ENCODE measurements around the gene ROR1. TPM values are rescaled to one million over a fixed set of nuclear protein-coding genes. Genes with fewer than 3 reads are reported as not detected.
A peak's percentile ranks its signal among the peaks of the same experiment; 100 is the strongest.
"Not testable (repeated sequence)": the region's sequence is repeated elsewhere in the genome, so short reads cannot be mapped to it uniquely, and the experiment has no call there.

The ROR1 gene
- total RNA-seq, 1 donor from 2014 or later, result 30.3 TPM

- no peak overlapping the region for H3K4me3 Mint-ChIP-seq
- TF ChIP-seq EZH2phosphoT487 (IDR thresholded peaks at IDR 0.05) (no peak), CTCF (IDR thresholded peaks at IDR 0.05) (no peak), EZH2 (IDR thresholded peaks at IDR 0.05) (no peak)
- H4K20me1 ChIP-seq (ENCODE audit: low read depth), result peaks cover 13% of the 10 kb centered on the region
- peaks cover 40% of the 10 kb centered on the region for H3K4me1 Mint-ChIP-seq
- no peak for DNase-seq (ENCODE audit: low spot score)
- H3K36me3 Mint-ChIP-seq, result peaks cover 12% of the 10 kb centered on the region
- H3K4me1 ChIP-seq, result peaks cover 19% of the 10 kb centered on the region
- no peaks in the 10 kb centered on the region for H3F3A ChIP-seq (ENCODE audit: low read depth)
- H3K27me3 ChIP-seq, result no peaks in the 10 kb centered on the region
- no peak overlapping the region for H3K27ac ChIP-seq
- H3K79me2 ChIP-seq (ENCODE audit: low read depth), result peaks cover 100% of the 10 kb centered on the region
- H3K27me3 Mint-ChIP-seq (ENCODE audit: insufficient read depth, low read depth), result peaks cover 3% of the 10 kb centered on the region
- peaks cover 18% of the 10 kb centered on the region for H3K9me3 Mint-ChIP-seq
- no peaks in the 10 kb centered on the region for H3K36me3 ChIP-seq
- no peaks in the 10 kb centered on the region for H3K9me3 ChIP-seq (ENCODE audit: low read depth)
- H3K27ac Mint-ChIP-seq, result peak overlapping the region; percentile 12
- H3K4me2 ChIP-seq, result no peak overlapping the region
- no peak overlapping the region for H2AFZ ChIP-seq (replicated peaks)
- H3K4me3 ChIP-seq, result no peak overlapping the region
- no peak overlapping the region for H3K9ac ChIP-seq
Observed at GRCh38 chr1:63810936-63811469, 37.2 kb downstream of the ROR1 start.

GRCh38 chr1:63812071-63812700 lies 38.4 kb downstream of the ROR1 start:
- peaks cover 3% of the 10 kb centered on the region for H3K27me3 Mint-ChIP-seq (ENCODE audit: insufficient read depth, low read depth)
- no peaks in the 10 kb centered on the region for H3K36me3 ChIP-seq
- peaks cover 30% of the 10 kb centered on the region for H3K4me1 Mint-ChIP-seq
- H3K9me3 ChIP-seq (ENCODE audit: low read depth), result no peaks in the 10 kb centered on the region
- H3K79me2 ChIP-seq (ENCODE audit: low read depth), result peaks cover 100% of the 10 kb centered on the region
- peaks cover 27% of the 10 kb centered on the region for H3K9me3 Mint-ChIP-seq
- H3K27ac ChIP-seq, result no peak overlapping the region
- no peak for DNase-seq (ENCODE audit: low spot score)
- no peak overlapping the region for H3K4me3 Mint-ChIP-seq
- peaks cover 12% of the 10 kb centered on the region for H3K4me1 ChIP-seq
- no peak overlapping the region for H2AFZ ChIP-seq (replicated peaks)
- no peak overlapping the region for H3K27ac Mint-ChIP-seq
- TF ChIP-seq EZH2phosphoT487 (IDR thresholded peaks at IDR 0.05) (no peak), CTCF (IDR thresholded peaks at IDR 0.05) (no peak), EZH2 (IDR thresholded peaks at IDR 0.05) (no peak)
- H3K36me3 Mint-ChIP-seq, result peaks cover 20% of the 10 kb centered on the region
- H3K4me2 ChIP-seq, result no peak overlapping the region
- H3F3A ChIP-seq (ENCODE audit: low read depth), result no peaks in the 10 kb centered on the region
- H3K9ac ChIP-seq, result no peak overlapping the region
- H3K4me3 ChIP-seq, result no peak overlapping the region
- H3K27me3 ChIP-seq, result no peaks in the 10 kb centered on the region
- H4K20me1 ChIP-seq (ENCODE audit: low read depth), result peaks cover 8% of the 10 kb centered on the region

- peaks cover 18% of the 10 kb centered on the region for H3K36me3 Mint-ChIP-seq
- no peak overlapping the region for H3K27ac Mint-ChIP-seq
- H2AFZ ChIP-seq (replicated peaks), result no peak overlapping the region
- no peaks in the 10 kb centered on the region for H3K36me3 ChIP-seq
- H3K4me2 ChIP-seq, result no peak overlapping the region
- no peaks in the 10 kb centered on the region for H3F3A ChIP-seq (ENCODE audit: low read depth)
- H3K4me1 Mint-ChIP-seq, result peaks cover 25% of the 10 kb centered on the region
- DNase-seq (ENCODE audit: low spot score), result no peak
- TF ChIP-seq CTCF (IDR thresholded peaks at IDR 0.05), result no peak
- no peak for TF ChIP-seq EZH2 (IDR thresholded peaks at IDR 0.05)
- no peak for TF ChIP-seq EZH2phosphoT487 (IDR thresholded peaks at IDR 0.05)
- no peaks in the 10 kb centered on the region for H3K27me3 ChIP-seq
- H4K20me1 ChIP-seq (ENCODE audit: low read depth), result peaks cover 5% of the 10 kb centered on the region
- H3K79me2 ChIP-seq (ENCODE audit: low read depth), result peaks cover 100% of the 10 kb centered on the region
- H3K4me1 ChIP-seq, result peaks cover 16% of the 10 kb centered on the region
- H3K27me3 Mint-ChIP-seq (ENCODE audit: insufficient read depth, low read depth), result peaks cover 3% of the 10 kb centered on the region
- H3K9me3 Mint-ChIP-seq, result peaks cover 27% of the 10 kb centered on the region
- no peak overlapping the region for H3K27ac ChIP-seq
- H3K4me3 ChIP-seq, result no peak overlapping the region
- H3K4me3 Mint-ChIP-seq, result no peak overlapping the region
- no peaks in the 10 kb centered on the region for H3K9me3 ChIP-seq (ENCODE audit: low read depth)
- no peak overlapping the region for H3K9ac ChIP-seq
Observed at GRCh38 chr1:63813829-63814277, 40.0 kb downstream of the ROR1 start.

GRCh38 chr1:63816217-63816815 lies 42.5 kb downstream of the ROR1 start:
- not testable (repeated sequence) for H4K20me1 ChIP-seq (ENCODE audit: low read depth); H3K27me3 ChIP-seq; H3K27ac ChIP-seq; H3K4me2 ChIP-seq; H3K4me3 ChIP-seq; H3K36me3 ChIP-seq; H3K27me3 Mint-ChIP-seq (ENCODE audit: insufficient read depth, low read depth); H3F3A ChIP-seq (ENCODE audit: low read depth); H3K9me3 ChIP-seq (ENCODE audit: low read depth); H3K9ac ChIP-seq; DNase-seq (ENCODE audit: low spot score); H3K4me3 Mint-ChIP-seq; H3K27ac Mint-ChIP-seq; H2AFZ ChIP-seq (replicated peaks)
- H3K4me1 Mint-ChIP-seq, result peaks cover 18% of the 10 kb centered on the region
- peaks cover 27% of the 10 kb centered on the region for H3K9me3 Mint-ChIP-seq
- Histone ChIP-seq H3K4me1 (peaks cover 13% of the 10 kb centered on the region), H3K79me2 (ENCODE audit: low read depth) (peaks cover 100% of the 10 kb centered on the region)
- peaks cover 15% of the 10 kb centered on the region for H3K36me3 Mint-ChIP-seq

Measured in neural progenitor cell (in vitro differentiated cells).